GM19035 (cell line): ENCODE results near the gene WAPL.

Experiments used
- ATAC-seq: cut with Tn5 transposase; IDR thresholded peaks from one replicate; pipeline ENCODE4 v1.9.1; 2021; ENCODE audit not compliant: unreplicated experiment

Gene WAPL

DNA sequence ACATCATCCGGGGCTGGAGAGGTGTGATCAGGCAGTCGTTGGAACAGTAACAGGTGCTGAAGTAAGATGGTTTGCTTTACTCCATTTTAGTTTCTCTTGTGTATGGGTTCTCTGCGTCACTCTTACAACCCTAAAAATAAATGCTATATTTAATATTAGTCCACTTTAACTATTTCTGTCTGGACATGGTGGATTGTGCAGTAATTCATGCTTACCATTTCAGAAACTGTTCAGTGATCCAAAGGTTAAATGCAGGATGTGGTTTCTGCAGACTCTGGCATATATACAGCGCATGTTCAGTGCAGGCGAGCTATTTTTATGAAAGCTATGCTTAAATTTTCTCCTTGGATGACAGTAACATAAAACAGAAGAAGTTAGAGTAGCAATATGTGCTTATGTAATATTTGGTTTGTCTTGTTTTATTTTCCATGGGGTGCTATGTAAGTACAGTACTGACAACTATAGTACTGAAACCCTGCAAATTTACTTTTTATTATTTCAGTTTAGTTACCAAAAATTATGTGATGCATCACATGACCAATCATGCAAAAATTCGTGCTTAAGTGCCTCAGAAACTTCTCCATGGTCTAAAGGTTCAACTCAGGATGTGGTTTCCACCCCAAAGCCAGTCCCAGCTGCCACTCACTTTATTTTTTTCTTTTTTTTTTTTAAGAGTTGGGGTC is 108.4 kb downstream of the WAPL start:
- peak; percentile 65 for ATAC-seq

DNA sequence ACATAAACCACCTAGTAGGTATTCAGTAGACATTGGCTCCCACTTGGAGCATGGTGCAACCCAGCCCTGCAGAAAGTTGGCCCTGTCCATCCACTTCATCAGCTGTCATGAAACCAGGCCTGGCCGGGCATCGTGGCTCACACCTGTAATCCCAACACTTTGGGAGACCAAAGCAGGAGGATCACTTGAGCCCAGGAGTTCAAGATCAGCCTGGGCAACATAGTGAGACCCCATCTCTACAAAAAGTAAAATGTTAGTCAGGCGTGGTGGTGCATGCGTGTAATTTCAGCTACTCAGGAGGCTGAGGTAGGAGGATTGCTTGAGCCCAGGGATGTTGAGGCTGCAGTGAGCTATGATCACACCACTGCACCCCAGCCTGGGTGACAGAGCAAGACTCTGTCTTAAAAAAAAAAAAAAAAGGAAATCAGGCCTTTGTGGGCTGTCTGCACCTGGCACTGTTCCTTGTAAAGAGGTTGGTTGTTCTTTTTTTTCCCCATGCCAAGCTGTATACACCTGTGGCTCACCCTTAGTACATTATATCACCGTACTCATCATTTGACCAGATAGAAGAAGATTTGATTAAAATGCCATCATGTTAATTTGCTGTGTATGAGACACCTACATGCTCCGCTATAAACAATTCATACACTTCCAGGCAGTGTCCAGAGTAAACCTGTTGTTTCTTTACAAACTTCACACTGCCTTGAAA is 109.6 kb downstream of the WAPL start:
- peak; percentile 12 for ATAC-seq

DNA sequence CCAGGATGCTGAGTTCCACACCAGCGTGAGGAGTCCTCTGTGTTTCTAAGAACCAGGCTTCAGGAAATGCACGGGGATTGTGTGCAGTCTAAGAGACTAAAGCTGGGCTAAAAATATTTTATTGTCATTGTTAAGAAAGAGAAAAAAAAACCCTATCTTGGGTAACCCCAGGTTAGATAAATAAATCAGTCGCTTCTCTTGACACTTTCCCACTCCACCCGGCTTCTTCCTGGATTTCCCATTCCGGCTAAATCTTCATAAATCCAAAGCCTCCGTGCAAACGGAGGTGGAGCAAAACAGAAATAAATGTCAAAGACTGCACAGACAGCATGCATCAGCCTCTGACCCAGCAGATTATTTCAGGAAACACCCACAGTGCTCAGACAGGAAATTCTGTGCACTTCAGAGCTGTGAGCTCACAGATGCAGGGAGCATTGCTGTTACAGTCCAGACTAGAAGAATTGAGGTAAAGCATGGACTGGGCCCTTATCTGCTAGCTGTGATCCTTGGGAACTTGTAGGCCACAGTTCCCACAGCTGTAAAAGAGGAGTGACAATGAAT is 110.2 kb downstream of the WAPL start:
- peak; percentile 56 for ATAC-seq

DNA sequence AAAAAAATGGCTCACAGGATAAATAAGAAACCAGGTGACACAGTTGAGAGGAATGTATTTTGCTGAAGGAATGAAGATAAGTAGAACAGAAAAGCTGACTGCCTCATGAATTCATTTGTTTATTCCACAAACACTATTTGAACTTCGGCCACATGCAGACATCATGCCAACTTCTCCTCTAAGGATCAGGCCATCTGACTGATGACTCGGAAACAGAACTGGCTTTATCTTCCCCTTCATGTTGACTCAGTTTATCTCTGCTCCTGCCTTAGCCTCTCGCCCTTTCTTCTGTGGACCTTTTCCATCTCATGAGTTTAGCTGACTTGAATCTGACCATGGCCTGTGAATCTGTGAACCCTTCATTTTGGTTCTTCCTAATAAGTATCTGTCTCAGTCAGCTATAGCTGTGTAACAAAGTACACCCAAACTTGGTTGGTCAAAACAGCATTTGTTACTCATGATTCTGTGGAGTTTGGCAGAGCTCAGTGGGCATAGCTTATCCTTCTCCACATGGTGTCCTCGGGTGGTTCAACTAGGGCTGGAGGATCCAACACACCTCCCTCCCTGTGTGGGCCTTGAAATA is 111.0 kb downstream of the WAPL start:
- ATAC-seq = no peak

DNA sequence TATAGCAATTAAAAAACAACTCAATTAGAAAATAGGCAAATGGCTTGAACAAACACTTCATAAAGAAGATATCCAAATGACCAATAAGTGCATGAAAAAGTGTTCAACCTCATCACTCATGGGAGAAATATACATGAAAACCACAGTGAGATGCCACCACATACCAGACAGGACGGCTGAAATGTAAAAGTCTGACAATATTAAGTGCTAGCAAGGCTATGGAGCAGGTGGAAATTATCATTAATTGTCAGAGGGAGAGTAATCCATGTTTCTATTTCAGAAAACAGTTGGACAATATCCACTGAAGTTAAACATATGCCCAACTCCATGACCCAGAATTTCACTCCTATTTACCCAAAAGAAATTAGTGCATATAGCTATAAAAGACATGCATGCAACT is 112.4 kb downstream of the WAPL start:
- ATAC-seq = no peak

- ATAC-seq = no peak
Measured at GRCh38 chr10:86403183-86403797, 118.3 kb downstream of the WAPL start.

DNA sequence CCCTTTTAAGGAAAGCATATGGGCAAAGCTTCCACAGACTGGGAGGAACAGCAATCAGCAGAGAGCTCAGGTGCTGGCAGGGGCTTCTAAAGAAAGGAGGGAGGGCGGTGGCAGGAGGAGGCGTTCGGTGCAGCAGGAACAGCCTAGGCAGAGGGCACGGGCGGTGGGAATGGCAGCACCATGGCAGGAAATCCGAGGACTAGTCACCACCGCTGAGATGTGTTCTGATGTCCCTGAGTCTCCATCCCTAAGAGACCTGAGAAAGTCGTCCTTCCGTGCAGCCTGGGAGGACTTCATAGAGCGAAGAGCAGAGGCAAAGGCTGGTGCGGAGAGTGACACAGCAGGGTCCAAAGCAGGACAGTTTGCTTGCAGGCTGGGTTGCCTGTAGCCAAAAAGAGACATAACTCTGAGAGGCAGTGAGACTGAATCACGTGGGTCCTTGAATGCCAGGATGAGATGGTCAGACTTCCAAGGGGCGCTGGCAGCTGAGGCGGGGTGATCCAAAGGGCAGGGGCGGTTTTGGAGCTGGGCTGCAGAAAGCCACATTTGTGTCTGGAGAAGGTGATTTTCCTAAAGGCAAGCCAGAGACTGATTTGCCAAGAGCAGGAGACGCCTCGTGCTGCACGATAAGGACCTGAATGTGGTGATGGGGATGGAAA is 119.2 kb downstream of the WAPL start:
- ATAC-seq = no peak

- no peak for ATAC-seq
Measured at GRCh38 chr10:86401588-86402282, 119.9 kb downstream of the WAPL start.

- ATAC-seq = peak; percentile 48
Measured at GRCh38 chr10:86400705-86401587, 120.6 kb downstream of the WAPL start.

DNA sequence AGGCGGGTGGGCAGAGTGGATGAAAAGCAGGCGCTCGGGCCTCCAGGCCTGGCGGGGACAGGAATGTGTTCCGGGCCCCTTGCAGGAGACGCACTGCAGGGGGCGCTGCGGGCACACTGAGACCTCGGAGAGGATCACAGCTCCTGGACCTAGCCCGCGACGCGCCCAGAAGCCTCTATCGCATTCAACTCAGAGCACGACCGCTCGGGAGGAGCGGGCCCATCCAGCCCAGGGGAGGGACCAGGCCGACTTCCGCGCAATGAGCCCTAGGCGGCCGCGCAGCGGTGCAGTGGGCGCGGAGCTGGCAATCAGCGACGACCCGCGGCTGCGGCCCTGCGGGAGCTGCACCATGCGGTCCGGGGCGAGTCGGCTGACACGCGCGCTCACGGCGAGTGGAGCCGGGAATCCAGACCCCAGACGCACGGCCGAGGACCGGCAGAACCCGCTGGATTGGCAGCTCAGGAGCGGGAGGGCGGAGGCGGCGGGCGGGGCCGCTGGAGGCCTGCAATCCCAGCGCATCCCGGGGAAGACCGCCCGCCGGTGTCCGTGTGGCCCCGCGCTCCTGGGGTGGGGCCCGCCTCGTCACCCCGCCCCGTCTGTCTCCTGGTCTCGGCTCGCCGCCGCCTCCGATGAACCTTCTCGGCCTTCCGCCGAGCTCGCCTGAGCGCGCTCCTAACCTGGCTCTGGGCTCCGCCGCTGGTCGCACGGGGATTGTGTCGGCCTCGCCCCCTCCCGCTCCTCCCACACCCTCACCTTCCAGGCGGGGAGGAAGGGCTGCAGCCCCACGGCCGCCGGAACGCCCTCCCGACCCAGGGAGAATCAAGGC is 121.5 kb downstream of the WAPL start:
- peak; percentile 82 for ATAC-seq

- ATAC-seq = no peak
Measured at GRCh38 chr10:86399514-86399878, 122.1 kb downstream of the WAPL start.

- no peak for ATAC-seq
Measured at GRCh38 chr10:86397120-86397519, 124.5 kb downstream of the WAPL start.

DNA sequence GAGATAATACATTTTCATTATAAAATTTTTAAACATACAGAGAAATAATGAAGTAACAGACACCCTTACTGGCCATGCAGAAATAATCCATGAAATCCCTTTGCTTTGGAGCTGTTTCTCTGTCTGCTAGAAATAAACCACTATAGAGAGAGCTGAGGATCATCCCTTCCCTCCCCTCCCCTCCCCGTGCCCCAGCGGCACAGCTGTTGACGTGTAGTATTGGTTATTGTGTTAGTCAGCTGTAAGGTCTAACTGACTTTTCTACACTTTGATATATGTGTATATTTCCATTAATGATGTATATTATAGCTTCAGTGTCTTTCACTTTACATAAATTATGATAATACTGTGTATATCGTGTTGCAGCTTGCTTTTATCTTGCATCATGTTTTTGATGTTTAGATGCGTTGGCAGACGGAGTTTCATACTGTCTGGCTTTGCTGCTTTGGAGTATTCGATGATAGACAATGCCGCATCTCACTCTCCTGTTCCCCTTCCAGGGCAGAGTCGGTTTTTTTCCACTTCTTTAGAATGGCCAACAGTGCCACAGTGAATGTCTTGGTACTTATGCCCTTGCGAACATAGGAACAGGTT is 127.6 kb downstream of the WAPL start:
- ATAC-seq = no peak

DNA sequence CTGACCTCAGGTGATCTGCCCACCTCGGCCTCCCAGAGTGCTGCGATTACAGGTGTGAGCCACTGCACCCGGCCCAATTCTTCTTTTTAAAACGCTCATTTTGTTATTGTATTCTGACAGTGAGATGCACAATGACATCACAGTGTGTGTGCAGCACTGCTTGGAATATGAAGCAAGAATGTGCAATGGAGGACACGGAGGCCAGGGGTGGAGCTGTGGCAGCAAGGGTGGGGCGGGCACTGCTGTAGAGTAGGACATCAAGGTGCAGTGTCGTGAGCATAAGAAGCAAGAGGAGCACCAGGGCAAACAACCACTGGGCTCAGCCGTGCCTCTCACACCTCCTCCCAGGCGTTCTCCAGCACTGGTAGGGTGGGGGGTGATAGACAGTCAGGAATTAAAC is 128.2 kb downstream of the WAPL start:
- no peak for ATAC-seq

- peak; percentile 40 for ATAC-seq
Measured at GRCh38 chr10:86392723-86393094, 128.9 kb downstream of the WAPL start.

DNA sequence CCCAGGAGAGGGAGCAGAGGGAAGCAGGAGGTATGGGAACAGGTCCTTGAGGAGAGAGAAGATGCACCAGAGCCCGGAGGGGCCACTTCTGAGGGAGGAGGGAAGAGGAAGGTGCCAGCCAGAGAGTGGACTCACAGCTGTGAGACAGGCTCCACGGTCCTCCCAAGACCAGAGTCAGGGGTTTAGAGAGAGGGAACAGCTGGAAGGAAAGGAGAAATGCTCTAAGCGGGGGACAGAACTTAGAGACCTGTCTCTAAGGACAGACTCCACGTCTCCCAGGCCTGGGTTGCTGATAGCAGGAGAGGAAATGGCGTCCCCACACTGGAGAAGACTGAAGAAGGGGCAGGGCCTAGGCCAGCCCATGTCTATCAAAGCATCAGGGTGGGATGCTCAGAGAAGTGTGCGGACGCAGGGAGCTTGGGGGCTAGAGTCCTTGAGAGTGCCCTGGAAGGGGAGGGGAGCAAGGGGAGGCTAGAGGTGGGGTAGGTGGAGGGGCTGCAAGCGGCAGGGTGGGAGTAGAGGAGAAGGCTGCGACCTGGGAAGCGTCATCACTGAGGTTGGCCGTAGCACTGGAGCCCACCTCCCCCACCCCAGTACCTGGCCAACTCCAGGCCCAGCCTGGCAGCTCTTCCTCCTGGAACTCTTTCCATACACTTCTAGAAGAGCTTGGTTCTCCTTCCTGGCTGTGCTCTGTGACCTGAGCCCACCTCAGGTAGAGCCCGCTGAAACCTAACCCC is 129.4 kb downstream of the WAPL start:
- ATAC-seq = no peak

- no peak for ATAC-seq
Measured at GRCh38 chr10:86391236-86391840, 130.3 kb downstream of the WAPL start.
